HG03342 (cell line): ENCODE measurements around the gene KRT6B.

ENCODE experiments used
- ATAC-seq: cut with Tn5 transposase; IDR thresholded peaks from one replicate; pipeline ENCODE4 v1.9.1; 2021; ENCODE audit warnings: mild to moderate bottlenecking, moderate library complexity; ENCODE audit not compliant: unreplicated experiment

Gene KRT6B

DNA sequence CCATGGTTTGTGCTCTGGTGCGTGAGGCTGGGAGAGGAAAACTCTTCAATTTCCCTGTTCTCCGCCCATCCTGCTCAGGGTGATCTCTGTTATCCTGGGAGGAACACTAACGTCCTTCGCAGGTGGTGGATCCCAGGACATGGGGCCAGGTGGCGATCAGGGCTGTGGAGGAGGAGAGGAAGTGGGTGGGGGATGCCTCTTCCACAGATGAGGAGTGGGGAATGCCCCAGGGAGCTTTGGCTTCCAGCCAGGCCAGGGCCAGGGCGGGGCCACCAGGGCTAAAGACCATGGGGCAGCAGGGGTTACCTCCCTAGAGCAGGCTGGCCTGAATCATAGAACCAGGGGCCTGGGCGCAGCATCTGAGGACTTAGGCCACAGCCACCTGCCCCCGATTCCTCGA lies 14.4 kb downstream of the KRT6B start:
- no peak for ATAC-seq

DNA sequence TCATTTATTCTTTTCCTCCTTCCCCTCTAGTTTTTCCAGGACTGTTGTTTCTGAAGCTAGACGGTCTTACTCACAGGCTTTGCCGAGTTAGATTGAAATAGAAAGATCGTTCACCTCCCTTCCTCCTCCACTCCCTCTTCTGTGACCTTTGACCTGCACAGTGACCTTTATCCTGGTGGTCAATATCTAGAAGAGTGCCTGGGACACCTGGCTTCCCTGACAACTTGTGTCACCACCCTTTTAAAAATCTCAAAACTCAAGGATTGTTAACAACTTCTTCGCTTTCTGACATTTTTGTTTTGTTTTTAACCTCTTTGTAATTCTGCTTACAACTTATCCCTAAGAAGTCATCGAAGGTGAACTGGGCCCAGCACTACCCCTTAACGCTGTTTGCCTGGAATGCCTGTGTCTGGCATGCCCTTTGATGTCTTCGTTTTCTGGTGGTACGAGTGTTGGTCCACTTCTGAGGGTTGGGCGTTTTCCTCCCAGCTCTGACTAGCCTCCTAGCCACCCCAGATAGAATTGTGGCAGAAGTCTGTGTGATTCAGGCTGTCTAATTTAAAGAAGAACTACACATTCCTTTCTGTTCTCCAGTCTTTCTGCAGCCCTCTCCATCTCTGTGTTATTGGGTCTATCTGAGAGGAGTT lies 15.0 kb downstream of the KRT6B start:
- ATAC-seq, result no peak

DNA sequence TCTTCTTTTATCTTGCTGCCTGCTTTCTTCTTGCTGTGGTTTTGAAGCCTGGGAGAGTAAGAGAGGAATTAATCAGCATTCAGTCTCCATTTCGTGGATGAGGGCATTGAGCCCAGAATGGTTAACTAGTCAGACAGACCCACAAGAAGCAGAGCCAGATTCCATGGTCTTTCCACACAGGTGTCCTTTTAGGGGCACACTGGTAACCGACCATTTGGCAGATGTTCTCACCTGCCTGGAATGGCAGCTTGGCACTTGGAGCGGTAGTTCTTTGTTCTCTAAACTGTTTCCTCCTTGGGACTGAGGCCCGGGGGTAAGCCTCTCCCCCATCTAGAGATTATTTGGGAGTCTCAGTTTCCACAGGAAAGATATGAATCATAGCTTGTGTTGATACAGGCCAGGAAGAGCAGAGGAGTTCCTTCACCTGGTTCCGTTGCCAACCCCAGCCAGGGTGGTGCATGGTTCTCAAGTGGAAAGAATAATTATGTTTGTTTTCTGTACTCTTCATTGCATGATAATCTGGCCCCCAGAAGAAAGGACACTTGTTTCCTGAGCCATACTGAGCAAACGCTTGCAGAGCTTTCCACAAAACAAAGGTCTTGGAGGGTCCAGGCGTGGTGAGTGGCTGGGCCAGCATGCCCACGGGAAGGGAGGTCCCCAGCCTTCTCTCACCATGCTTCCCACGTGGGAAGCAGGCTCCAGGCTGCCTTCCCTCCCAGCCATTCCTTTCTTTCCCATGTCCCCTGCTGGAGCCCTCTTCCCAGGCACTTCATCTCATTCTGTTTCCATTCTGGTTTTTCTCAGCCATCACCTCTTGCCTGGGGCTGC lies 15.7 kb downstream of the KRT6B start:
- ATAC-seq, result no peak

DNA sequence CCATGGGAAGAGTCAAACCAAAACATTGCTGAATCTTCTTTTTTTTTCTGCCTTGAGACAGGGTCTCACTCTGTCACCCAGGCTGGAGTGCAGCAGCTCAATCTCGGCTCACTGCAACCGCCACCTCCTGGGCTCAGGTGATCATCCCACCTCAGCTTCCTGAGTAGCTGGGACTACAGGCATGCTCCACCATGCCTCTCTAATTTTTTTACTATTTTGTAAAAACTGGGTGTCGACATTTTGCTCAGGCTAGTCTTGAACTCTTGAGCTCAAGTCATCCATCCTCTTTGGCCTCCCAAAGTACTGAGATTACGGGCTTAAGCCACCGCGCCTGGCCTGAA lies 16.3 kb downstream of the KRT6B start:
- no peak for ATAC-seq

DNA sequence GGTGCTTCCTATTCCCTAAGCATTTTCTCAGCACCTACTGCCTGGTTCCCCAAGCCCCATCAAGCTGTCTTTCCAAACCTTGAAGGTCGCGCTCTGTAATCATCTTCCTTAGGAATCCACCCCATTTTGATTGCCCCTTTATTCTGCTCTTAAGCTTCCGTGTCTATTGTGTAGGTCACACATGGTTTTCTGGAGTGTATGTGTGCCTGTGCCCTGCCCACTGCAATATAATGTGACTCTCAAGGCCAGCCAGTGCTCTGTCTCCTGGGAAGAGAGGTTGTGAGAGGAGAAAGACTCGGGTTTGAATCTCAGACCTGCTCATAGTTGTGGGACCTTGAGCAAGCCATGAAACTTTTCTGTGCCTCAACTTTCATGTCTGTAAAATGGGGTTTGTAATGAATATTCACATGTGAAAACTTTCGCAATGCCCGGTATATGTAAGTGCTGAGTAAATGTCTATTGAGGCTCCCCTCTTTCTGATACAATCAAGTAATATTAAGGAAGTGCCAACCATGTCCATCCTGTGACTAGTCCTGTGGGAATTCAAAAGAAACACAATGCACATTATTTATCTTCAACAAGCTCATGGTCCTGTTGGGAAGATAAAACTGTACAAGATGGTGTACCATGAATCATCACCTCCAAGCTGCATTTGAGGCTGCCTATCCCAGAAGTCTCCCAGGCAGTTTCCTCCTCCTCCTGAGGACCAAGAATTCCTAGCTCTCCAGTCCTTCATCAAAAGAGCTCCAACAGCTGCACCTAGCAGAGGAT lies 17.0 kb downstream of the KRT6B start:
- no peak for ATAC-seq

DNA sequence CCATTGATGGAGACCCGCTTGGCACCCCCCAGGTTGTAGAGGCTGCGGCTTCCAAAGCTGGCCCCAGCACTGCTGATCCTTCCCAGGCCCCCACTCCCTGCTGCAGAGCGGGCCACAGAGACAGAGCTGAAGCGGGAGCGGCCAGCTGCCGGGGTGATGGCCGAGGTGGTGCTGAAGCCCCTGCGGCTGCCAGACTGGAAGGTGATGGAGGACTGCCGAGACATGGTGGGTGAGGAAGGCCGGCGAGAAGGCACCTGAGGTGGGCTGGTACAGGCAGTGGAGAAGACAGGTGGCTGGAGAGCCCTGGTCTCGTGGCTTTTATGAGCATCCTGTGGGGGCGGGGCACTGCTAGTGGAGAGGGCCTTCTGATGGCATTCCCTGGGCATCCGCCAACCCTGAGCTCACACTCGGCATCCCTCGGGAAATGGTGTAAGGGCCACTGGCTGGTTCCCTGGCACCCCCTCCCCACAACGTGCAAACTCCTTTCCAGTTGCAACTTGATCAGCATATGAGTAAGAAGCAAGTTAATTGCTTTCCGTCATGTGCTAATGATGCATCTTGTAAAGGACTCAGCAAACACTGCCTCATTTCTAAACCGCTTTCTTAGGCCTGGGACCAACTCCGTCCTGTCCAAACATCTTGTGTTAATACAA lies 17.7 kb downstream of the KRT6B start, which contains the start of gene KRT75:
Gene KRT75 (minus strand): TSS at position 291 of the 653 bp plus-strand sequence. CDS start 67 bp downstream, at position 224.
- ATAC-seq, result no peak

DNA sequence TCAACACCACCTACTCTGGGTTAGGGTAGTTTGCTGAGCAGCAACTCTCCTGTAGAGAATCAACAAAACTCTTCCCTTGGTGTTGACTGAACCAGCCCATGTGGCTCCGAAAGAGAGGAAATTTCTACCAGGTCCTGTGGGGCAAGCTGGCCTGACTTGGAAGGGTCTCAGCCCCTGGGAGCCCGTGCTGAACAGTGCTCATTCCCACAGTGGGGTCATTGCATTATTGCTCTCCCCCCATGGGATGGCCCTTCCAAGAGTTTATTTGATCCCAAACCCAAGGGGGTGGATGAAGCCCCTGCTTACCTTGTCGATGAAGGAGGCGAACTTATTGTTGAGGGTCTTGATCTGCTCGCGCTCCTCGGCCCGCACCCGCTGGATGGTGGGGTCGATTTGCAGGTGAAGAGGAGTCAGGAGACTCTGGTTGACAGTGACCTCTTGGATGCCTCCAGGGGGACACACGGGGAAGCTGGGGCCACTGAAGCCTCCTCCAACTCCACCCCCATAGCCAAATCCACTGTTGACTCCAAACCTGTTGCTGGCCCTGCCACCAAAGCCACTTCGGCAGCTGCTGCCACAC lies 18.4 kb downstream of the KRT6B start:
- ATAC-seq, result no peak

DNA sequence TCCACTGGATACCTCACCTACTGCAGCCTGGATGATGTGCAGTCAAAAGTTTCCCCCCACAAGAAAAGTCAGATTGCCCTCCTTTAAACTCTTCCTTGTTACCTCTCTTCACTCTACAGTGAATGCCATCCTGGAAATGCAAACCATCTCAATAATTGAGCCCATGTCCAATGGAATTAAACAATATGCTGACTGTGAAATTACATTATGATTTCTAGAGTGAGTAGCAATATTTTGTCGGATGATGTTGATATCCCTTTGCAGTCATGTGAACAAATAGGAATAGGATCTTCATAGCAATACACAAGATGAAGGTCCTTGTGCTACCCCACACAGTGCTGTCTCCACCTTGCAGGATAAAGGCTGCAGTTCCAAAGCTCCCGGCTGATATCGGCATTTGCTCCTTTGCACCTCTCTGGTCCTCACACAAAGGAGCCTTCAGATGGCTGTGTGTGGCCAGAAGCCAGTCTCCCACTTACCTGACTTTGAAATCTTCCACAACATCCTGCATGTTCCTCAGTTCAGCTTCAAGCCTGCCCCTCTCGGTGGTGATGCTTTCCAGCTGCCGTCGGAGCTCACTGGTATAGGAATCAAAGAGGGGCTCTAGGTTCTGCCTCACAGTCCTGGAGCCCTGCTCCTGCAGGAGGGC lies 19.3 kb downstream of the KRT6B start:
- ATAC-seq, result no peak

DNA sequence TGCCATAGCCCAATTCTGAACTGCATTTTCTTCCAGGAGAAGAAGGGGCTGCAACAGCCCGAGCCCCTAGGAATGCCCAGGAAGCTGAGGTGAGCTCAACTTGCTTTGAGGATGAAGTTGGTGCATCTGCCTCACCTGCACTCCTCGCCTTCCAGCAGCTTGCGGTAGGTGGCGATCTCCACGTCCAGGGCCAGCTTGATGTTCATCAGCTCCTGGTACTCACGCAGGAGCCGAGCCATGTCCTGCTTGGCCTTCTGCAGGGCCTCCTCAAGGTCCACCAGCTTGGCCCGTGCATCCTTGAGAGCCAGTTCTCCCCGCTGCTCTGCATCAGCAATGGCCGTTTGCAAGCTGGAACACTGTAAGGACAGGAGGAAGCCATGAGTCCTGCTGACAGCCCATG lies 23.8 kb downstream of the KRT6B start:
- ATAC-seq, result no peak

DNA sequence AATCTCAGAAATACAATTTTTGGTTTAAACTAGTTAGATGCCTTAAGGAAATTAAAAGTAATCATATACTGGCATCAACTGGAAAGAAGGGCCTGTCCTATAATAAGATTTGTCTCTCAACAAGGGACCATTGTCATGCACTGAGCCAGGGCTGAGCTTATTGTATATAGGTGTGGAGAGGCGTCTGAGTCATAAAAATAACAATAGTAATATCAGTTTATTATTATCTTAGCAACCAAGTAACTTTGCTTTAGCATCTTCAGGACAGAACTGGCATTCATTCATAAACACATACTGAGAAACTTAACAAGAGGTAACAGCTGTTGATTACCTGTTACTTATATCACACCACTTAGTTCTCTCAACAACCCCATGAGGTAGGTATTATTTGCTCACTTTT lies 24.9 kb downstream of the KRT6B start:
- ATAC-seq, result no peak

DNA sequence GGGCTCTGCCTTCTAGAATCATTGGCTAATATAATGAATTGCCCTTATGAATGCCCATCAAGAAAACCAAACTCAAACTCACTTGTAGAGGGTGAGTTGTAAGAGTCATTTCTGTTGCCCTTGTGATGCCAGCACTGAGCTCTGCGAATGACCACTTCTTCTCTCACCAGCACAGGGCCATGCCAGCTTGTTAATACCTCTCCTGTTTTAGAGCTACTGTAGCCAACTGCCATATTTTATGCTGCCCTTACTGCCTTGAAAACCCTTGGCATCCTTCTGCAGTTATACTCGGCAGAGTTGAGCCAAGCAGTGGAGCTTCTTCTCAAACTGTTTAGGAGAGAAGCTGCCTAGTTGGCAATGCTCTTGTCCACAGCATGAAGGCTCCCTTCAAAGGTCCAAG lies 25.9 kb downstream of the KRT6B start:
- no peak for ATAC-seq

DNA sequence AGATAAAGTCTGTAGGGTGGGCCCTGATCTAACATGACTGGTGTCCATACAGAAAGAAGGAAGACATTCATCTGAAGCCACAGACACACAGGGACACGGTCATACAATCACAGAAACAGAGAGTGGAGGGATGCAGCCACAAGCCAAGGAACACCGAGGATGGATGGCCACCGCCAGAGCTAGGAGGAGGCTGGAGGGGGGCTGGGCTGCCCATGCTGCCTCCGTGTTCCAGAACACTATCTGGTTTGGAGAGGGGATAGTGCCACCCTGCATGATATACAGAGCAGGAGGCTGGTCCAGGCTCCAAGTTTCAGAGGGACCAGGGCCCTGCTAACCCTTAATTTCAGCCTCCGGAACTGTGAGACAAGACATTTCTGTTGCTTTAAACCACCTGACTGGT lies 26.5 kb downstream of the KRT6B start:
- ATAC-seq, result no peak

DNA sequence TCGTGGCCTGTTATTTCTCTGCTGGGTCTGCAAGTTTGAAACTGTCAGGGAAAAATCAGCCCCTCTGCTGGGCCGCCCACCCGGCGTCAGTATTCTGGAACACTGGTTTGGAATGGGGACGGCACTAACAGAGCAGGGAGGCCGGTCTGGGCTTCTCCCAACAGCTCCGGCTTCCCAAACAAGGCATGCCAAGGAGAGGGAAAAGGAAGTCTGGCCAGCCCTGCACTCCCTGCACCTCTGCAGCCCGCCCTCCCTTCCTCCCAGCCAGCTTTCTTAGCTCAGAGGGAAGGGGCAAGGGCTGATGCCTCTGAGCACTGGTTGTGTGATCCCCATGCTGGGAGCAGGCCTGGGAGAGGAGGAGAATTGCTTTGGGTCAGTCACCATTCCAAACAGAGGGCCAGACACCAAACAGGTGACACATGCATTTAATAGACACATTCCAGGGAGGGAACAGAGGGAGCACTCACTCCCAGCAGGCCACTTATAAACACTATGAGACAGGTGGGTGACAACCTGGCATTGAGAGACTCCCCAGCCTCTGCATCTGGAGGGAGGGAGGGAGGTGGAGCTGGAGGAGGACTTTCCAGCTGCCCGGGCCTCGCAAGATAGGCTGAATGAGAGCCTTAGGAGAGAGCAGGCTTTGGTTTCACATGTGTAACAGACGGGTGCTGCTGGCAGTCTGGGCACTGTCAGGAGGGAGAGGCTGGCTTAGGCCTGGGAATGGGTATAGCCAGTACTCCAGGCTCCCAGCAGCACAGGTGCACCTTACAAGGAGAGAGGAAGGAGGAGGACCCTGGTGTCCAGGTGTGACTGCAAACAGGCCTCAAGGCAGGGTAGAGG lies 28.1 kb downstream of the KRT6B start:
- no peak for ATAC-seq

DNA sequence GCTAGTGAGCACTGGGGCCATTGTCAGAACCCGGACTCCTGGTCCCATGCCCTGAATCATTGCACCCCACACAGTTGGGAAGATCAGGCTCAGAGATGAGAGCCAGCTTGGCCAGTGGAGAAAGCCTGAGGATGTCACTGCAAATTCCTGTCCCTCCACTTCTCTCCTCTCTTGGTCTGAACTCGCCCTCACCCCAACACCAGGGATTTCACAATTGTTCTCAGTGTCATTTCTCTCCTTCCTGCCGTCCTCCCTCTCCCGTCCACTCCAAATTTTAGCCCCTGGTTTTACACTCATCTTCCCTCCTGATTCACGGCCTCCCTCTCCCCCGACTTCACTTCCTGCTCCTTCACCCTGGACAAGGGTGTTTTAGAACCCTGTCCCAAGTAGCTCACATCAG lies 28.9 kb downstream of the KRT6B start:
- no peak for ATAC-seq

DNA sequence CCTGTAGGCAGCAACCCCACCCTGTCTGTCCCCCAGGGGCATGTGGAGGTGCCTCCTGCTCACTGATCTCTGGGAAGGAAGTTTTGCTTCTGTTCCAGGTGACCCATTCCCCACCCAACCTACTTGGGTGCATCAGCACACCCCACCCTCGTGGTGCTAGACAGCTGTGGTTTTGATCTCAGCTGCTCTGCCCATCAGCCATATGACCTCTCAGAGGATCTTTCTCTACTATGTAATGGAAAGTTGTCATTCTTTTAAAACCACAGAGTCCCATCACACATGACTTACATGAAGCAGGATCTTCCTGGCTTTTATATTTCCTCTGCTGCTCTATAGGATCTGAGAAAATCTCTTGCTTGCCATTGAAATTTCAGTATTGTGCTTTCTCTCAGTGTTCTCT lies 32.3 kb downstream of the KRT6B start:
- ATAC-seq, result no peak

DNA sequence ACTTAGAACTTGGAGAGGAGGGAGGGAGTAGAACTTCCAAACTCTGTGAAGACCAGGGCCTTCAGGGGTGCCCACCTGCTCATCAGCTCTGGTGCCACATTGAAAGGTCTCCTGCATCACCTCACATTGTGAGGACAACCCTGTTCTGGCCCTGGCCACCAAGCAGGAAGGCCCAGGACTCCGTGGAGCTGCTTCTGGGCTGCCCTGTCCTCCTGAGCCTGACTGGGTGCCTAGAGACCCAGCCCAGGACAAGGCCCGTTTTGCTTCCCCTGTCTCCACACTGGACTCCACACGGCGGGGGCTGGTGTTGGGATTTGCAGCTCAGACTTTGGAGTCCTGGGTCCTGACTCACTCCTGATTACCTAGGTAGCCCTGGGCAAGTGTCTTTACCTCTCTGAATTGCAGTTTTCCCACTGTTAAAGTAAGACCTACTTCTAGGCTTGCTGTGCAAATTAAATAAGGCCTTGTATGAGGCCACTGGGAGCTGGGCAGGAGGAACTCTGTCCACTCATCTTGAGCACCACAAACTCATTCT lies 33.3 kb downstream of the KRT6B start:
- ATAC-seq, result no peak

DNA sequence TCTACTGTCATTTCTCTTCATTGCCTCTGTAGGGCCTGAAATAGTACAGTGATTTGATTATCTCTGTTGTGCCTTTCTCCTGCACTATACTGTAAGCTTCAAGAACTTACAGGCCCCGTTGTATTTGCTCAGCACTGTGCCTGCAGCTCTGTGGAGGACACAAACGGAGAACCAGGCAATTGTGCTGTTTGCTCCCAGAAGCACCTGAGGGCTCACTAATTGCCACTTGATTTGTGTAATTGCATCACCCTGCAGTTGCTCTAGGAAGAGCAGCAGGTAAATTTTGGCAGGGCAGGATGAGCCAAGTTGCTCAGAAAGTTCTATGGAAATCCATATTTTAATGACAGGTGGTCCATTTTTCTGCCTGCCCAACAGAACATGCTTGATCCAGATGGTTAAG lies 34.2 kb downstream of the KRT6B start:
- no peak for ATAC-seq

DNA sequence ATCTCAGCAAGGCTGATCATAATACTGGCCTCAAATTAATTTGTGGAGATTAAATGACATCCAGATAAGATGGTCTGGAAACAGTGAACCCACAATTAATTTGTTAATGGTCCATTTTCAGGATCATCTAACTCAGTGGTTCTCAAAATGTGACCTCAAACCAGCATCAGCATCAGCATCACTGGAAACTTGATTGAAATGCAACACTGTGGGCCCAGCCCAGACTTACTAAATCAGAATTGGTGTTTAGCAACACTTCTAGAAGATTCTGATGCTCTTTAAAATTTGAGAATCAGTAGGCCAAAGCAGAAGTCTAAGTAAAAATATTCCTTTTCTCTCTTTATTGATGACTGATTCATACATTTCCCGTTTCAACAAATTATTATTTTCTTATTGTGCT lies 35.2 kb downstream of the KRT6B start:
- no peak for ATAC-seq
